HG03060 (cell line): ENCODE data around the gene OXLD1.
"Not testable (repeated sequence)": the region's sequence is repeated elsewhere in the genome, so short reads cannot be mapped to it uniquely, and the experiment has no call there.

Experiments used
- ATAC-seq: cut with Tn5 transposase; IDR thresholded peaks from one replicate; pipeline ENCODE4 v1.9.1; 2021; ENCODE audit warnings: low read depth, moderate number of reproducible peaks; ENCODE audit not compliant: unreplicated experiment

Gene OXLD1

GRCh38 chr17:81621494-81622130, 44.8 kb downstream of the OXLD1 start:
- ATAC-seq, result no peak

GRCh38 chr17:81618307-81618706, 48.1 kb downstream of the OXLD1 start:
- ATAC-seq, result not testable (repeated sequence)

- no peak for ATAC-seq
Observed at GRCh38 chr17:81616877-81617276, 49.5 kb downstream of the OXLD1 start.

- ATAC-seq, result no peak
Observed at GRCh38 chr17:81615401-81615930, 50.9 kb downstream of the OXLD1 start.
